GM12878 (cell line): ENCODE data around the gene ARMC2. TPM values are rescaled to one million over a fixed set of nuclear protein-coding genes. Genes with fewer than 3 reads are reported as not detected.

Source experiments
- ATAC-seq: fragments of 200-7000 bp; cut with Tn5 transposase; 3 replicates; pipeline ENCODE4 v1.9.1; 2020; ENCODE audit warnings: mild to moderate bottlenecking, moderate library complexity
- BruUV-seq: library from RNA; stranded (reverse); fragments of 400-500 nt; replicated peaks from 2 replicates; lab custom pipeline; 2021; lab: Mats Ljungman, UMichigan
- CTCF ChIA-PET: fragments of 300-600 bp; sonication (Branson Sonifier 250); formaldehyde crosslinking; extraction: SDS; loops from one replicate; lab custom pipeline; 2021; ENCODE audit warnings: inconsistent platforms; lab: Yijun Ruan, JAX
- POLR2A ChIA-PET: fragments of 350-600 bp; formaldehyde crosslinking; extraction: SDS; loops from one replicate; lab custom pipeline; 2021; ENCODE audit warnings: inconsistent platforms; lab: Charles Lee
- RAD21 ChIA-PET: fragments of 300-600 bp; sonication (Branson Sonifier 250); formaldehyde crosslinking; loops from one replicate; lab custom pipeline; 2023; ENCODE audit warnings: antibody characterized with exemption; ENCODE audit not compliant: unreplicated experiment; lab: Charles Lee
- SMC1A ChIA-PET: fragments of 300-600 bp; sonication (Branson Sonifier 250); formaldehyde crosslinking; loops from one replicate; lab custom pipeline; 2023; ENCODE audit not compliant: unreplicated experiment, uncharacterized antibody; lab: Charles Lee
- DNase-seq: peaks from one replicate; pipeline ENCODE4 v3.0.0-alpha.2; 2011; ENCODE audit warnings: low read depth, low spot score
- FAIRE-seq: peaks from 3 replicates; lab custom pipeline; 2011; peaks lifted over from hg19 to GRCh38; lab: Jason Lieb, UNC
- H2AFZ ChIP-seq: 2 replicates; pipeline ENCODE4 v1.6.0; 2011; ENCODE audit warnings: low read depth, low read length, control low read depth; ENCODE audit not compliant: control insufficient read depth
- H3K27ac ChIP-seq: 2 replicates; pipeline ENCODE4 v1.5.1; 2011; ENCODE audit warnings: control low read depth; ENCODE audit not compliant: control insufficient read depth, insufficient read depth
- H3K27me3 ChIP-seq, 2 experiments: replicated peaks in 1 of 2; 2 replicates each; pipeline versions ENCODE4 v1.6.0 to v1.6.1; 2011; ENCODE audit warnings: low read length in 1 of 2; ENCODE audit not compliant: control insufficient read depth in 2 of 2, insufficient read depth in 2 of 2
- H3K36me3 ChIP-seq, 2 experiments: 2 replicates each; pipeline ENCODE4 v1.5.1; 2011; ENCODE audit warnings: low read length in 1 of 2; ENCODE audit not compliant: control insufficient read depth in 2 of 2, insufficient read depth in 2 of 2
- H3K4me1 ChIP-seq: 2 replicates; pipeline ENCODE4 v1.6.1; 2011; ENCODE audit warnings: mild to moderate bottlenecking, low read length, moderate library complexity, mixed read lengths; ENCODE audit not compliant: control insufficient read depth, insufficient read depth
- H3K4me2 ChIP-seq: 2 replicates; pipeline ENCODE4 v1.6.0; 2011; ENCODE audit warnings: control low read depth; ENCODE audit not compliant: control insufficient read depth, insufficient read depth
- H3K4me3 ChIP-seq: fragments of 200-600 bp; sonication (generic); 2 replicates; pipeline ENCODE4 v1.5.1; 2016
- H3K79me2 ChIP-seq: 2 replicates; pipeline ENCODE4 v1.6.0; 2011; ENCODE audit warnings: low read length; ENCODE audit not compliant: control insufficient read depth, insufficient read depth
- H3K9ac ChIP-seq: 2 replicates; pipeline ENCODE4 v1.8.0; 2011; ENCODE audit warnings: low read length, control low read depth, mixed read lengths; ENCODE audit not compliant: control insufficient read depth, insufficient read depth
- H3K9me3 ChIP-seq: replicated peaks from 3 replicates; pipeline ENCODE4 v1.5.1; 2011; ENCODE audit warnings: mild to moderate bottlenecking, low read length; ENCODE audit not compliant: control insufficient read depth, insufficient read depth
- H4K20me1 ChIP-seq: 2 replicates; pipeline ENCODE4 v1.6.0; 2011; ENCODE audit not compliant: control insufficient read depth, insufficient read depth
- ATF7 ChIP-seq: fragments of 450-650 bp; IDR thresholded peaks from 2 replicates; pipeline ENCODE4 v1.6.1; 2016; ENCODE audit warnings: low read depth, mild to moderate bottlenecking
- BCL11A ChIP-seq: IDR thresholded peaks from 2 replicates; pipeline ENCODE4 v1.6.1; 2011; ENCODE audit warnings: low read depth, low read length
- CBX3 ChIP-seq: fragments of 200-600 bp; sonication (generic); IDR thresholded peaks from 2 replicates; pipeline ENCODE4 v1.6.1; 2016; ENCODE audit warnings: low read depth, borderline replicate concordance
- GATAD2B ChIP-seq: fragments of 450-650 bp; conservative IDR thresholded peaks from 2 replicates; pipeline ENCODE4 v1.6.1; 2017; ENCODE audit warnings: low read depth, mild to moderate bottlenecking, moderate library complexity
- HDAC2 ChIP-seq: fragments of 200-600 bp; sonication (generic); IDR thresholded peaks from 2 replicates; pipeline ENCODE4 v1.6.1; 2017
- MEF2B ChIP-seq: fragments of 450-650 bp; IDR thresholded peaks from 2 replicates; pipeline ENCODE4 v1.6.1; 2018; ENCODE audit warnings: mild to moderate bottlenecking, moderate library complexity; ENCODE audit not compliant: partially characterized antibody, poor library complexity, severe bottlenecking
- MLLT1 ChIP-seq: fragments of 450-650 bp; IDR thresholded peaks from 2 replicates; pipeline ENCODE4 v1.6.1; 2016; ENCODE audit warnings: mild to moderate bottlenecking
- MYB ChIP-seq: fragments of 150-350 bp; IDR thresholded peaks from 2 replicates; pipeline ENCODE4 v1.6.1; 2014; ENCODE audit warnings: mild to moderate bottlenecking, low read depth, low read length, borderline replicate concordance
- RCOR1 ChIP-seq: conservative IDR thresholded peaks from 2 replicates; pipeline ENCODE4 v1.6.1; 2012; ENCODE audit warnings: low read depth, low read length, improper control_type of control experiment
- WGBS: methylation state at CpG from one replicate; pipeline ENCODE4 v1.1.6; 2016; ENCODE audit warnings: low lambda C conversion rate; ENCODE audit not compliant: insufficient replicate concordance, insufficient coverage; ENCODE audit errors: missing lambda C conversion rate; 5-methylcytosine and 5-hydroxymethylcytosine counted together
- in situ Hi-C: fragments of 300-500 bp; cut with MboI; formaldehyde crosslinking; loops from 9 replicates; pipeline ENCODE4 v1.14.3; 2018; ENCODE audit warnings: mixed read lengths
- intact Hi-C: fragments of 100-400 bp; cut with micrococcal nuclease; formaldehyde crosslinking; loops from one replicate; pipeline ENCODE4 v1.14.2; 2022; ENCODE audit not compliant: unreplicated experiment
- polyA plus RNA-seq, 11 experiments: library from polyadenylated mRNA; depleted of rRNA in 4 of 11; unstranded in 6 of 11; stranded (reverse) in 5 of 11; fragments of >200 nt; fragmentation: Nextera tagmentation in 4 of 11; fragmentation: Illumina TruSeq in 1 of 11; extraction: Ambion mirVana in 4 of 11; extraction: Trizol in 1 of 11; gene quantifications; 1 replicate in 1 of 11; 2 replicates in 10 of 11; pipeline versions ENCODE4 v1.2.1 to v1.2.3, GENCODE V29; 2011 to 2016; ENCODE audit warnings: inconsistent platforms in 2 of 11, missing spikeins in 2 of 11, low read depth in 1 of 11
- total RNA-seq, 4 experiments: library from RNA; depleted of rRNA in 3 of 4; stranded (reverse); fragments of >200 nt in 3 of 4; fragmentation: Illumina TruSeq in 1 of 4; extraction: Trizol in 1 of 4; gene quantifications; 2 replicates each; pipeline versions ENCODE4 v1.2.1 to v1.2.3, GENCODE V29; 2013 to 2021

Gene ARMC2
- total and polyA plus RNA-seq, 10 of the 15 experiments (the other 5 are each of a cell fraction or from before 2014, with no cell fraction given) = 0.06 to 0.33 (median 0.21) TPM; not detected in 5

- CTCF ChIA-PET = interaction anchor here (1.2 to 3.5 kb wide), 2 partner anchors 177 to 353 kb away, joined by 4 to 50 read pairs; no protein-coding TSS in a partner anchor
- intact Hi-C loops = no loop called here
- ATAC-seq = no peak
- TF ChIP-seq HDAC2 (no peak), MLLT1 (no peak), CBX3 (no peak), ATF7 (no peak), MYB (no peak), RCOR1 (no peak), MEF2B (no peak), GATAD2B (no peak), BCL11A (no peak)
- TF ChIP-seq, all 136 proteins: peak for 0
- Histone ChIP-seq H3K4me1 (no peaks in the 10 kb centered on the region), H3K9ac (no peak overlapping the region), H3K9me3 (no peaks in the 10 kb centered on the region; the same call in 2 of the 3 replicates), H4K20me1 (no peaks in the 10 kb centered on the region), H2AFZ (no peak overlapping the region), H3K36me3 (no peaks in the 10 kb centered on the region), H3K4me2 (no peak overlapping the region), H3K79me2 (no peaks in the 10 kb centered on the region), H3K27ac (no peak overlapping the region), H3K27me3 (peaks cover 3 to 4% of the 10 kb centered on the region in 2 experiments; a peak in 2 of 4 replicates), H3K4me3 (no peak overlapping the region)
- DNase-seq (no peak), FAIRE-seq (no peak)
- in situ Hi-C loops = no loop called here
- SMC1A ChIA-PET = no interaction called here
- RAD21 ChIA-PET = no interaction called here
- 100% methylated on average over 1 of the region's 1 CpG for WGBS
- POLR2A ChIA-PET = no interaction called here
- no TSS peak for BruUV-seq
Observed at GRCh38 chr6:108895571-108895970, 47.3 kb downstream of the ARMC2 start.
